Right renal cortex interstitium (tissue), 3 donors: ENCODE results near the gene EDAR. TPM values are rescaled to one million over a fixed set of nuclear protein-coding genes. Genes with fewer than 3 reads are reported as not detected.

Experiments used
- DNase-seq, 3 donors: peaks; one replicate each; pipeline ENCODE4 v3.0.0-alpha.2; 2013; ENCODE audit warnings: low read depth in 3 of 3, low spot score in 2 of 3
- polyA plus RNA-seq, 3 donors: library from polyadenylated mRNA; unstranded; fragments of 120-200 nt; gene quantifications; one replicate each; pipeline ENCODE4 v1.2.1, GENCODE V29; 2013; ENCODE audit not compliant: insufficient read length in 3 of 3

EDAR gene
- polyA plus RNA-seq, 3 donors = 2.8 to 3.0 (median 3.0) TPM

GRCh38 chr2:109005686-109006204 is 16.7 kb upstream of the EDAR start:
- no peak for DNase-seq

GRCh38 chr2:109001201-109001600 is 12.2 kb upstream of the EDAR start:
- DNase-seq = no peak

GRCh38 chr2:109000738-109001137 is 11.7 kb upstream of the EDAR start:
- no peak for DNase-seq

- no peak for DNase-seq
Measured at GRCh38 chr2:108998911-108999310, 9.9 kb upstream of the EDAR start.

GRCh38 chr2:108994178-108994577 is 5.2 kb upstream of the EDAR start:
- no peak for DNase-seq

GRCh38 chr2:108993095-108993937 is 4.3 kb upstream of the EDAR start:
- DNase-seq = peak in 1 of 3 donors; percentile 29

- DNase-seq = no peak
Measured at GRCh38 chr2:108988076-108988795, 784 bp downstream of the EDAR start.

- DNase-seq = no peak
Measured at GRCh38 chr2:108986916-108987510, 2.0 kb downstream of the EDAR start.

- DNase-seq = no peak
Measured at GRCh38 chr2:108983610-108984009, 5.4 kb downstream of the EDAR start.

GRCh38 chr2:108983061-108983460 is 6.0 kb downstream of the EDAR start:
- no peak for DNase-seq

GRCh38 chr2:108982259-108982679 is 6.8 kb downstream of the EDAR start:
- DNase-seq = no peak

- DNase-seq = no peak
Measured at GRCh38 chr2:108981846-108982245, 7.2 kb downstream of the EDAR start.

- no peak for DNase-seq
Measured at GRCh38 chr2:108980076-108980475, 8.9 kb downstream of the EDAR start.

- DNase-seq = no peak
Measured at GRCh38 chr2:108979461-108979860, 9.6 kb downstream of the EDAR start.

- DNase-seq = no peak
Measured at GRCh38 chr2:108978709-108979111, 10.3 kb downstream of the EDAR start.

GRCh38 chr2:108975613-108976435 is 13.2 kb downstream of the EDAR start:
- no peak for DNase-seq

- no peak for DNase-seq
Measured at GRCh38 chr2:108974674-108975073, 14.3 kb downstream of the EDAR start.

- DNase-seq = no peak
Measured at GRCh38 chr2:108972663-108973062, 16.4 kb downstream of the EDAR start.

- no peak for DNase-seq
Measured at GRCh38 chr2:108971661-108972566, 17.1 kb downstream of the EDAR start.
